GM12878 (cell line): ENCODE measurements around the gene RPS19BP1. TPM values are rescaled to one million over a fixed set of nuclear protein-coding genes. Genes with fewer than 3 reads are reported as not detected.
A peak's percentile ranks its signal among the peaks of the same experiment; 100 is the strongest.

Experiments used
- ATAC-seq: fragments of 200-7000 bp; cut with Tn5 transposase; 3 replicates; pipeline ENCODE4 v1.9.1; 2020; ENCODE audit warnings: mild to moderate bottlenecking, moderate library complexity
- BruUV-seq: library from RNA; stranded (reverse); fragments of 400-500 nt; replicated peaks from 2 replicates; lab custom pipeline; 2021; lab: Mats Ljungman, UMichigan
- CTCF ChIA-PET: fragments of 300-600 bp; sonication (Branson Sonifier 250); formaldehyde crosslinking; extraction: SDS; loops from one replicate; lab custom pipeline; 2021; ENCODE audit warnings: inconsistent platforms; lab: Yijun Ruan, JAX
- POLR2A ChIA-PET: fragments of 350-600 bp; formaldehyde crosslinking; extraction: SDS; loops from one replicate; lab custom pipeline; 2021; ENCODE audit warnings: inconsistent platforms; lab: Charles Lee
- RAD21 ChIA-PET: fragments of 300-600 bp; sonication (Branson Sonifier 250); formaldehyde crosslinking; loops from one replicate; lab custom pipeline; 2023; ENCODE audit warnings: antibody characterized with exemption; ENCODE audit not compliant: unreplicated experiment; lab: Charles Lee
- SMC1A ChIA-PET: fragments of 300-600 bp; sonication (Branson Sonifier 250); formaldehyde crosslinking; loops from one replicate; lab custom pipeline; 2023; ENCODE audit not compliant: unreplicated experiment, uncharacterized antibody; lab: Charles Lee
- DNase-seq: peaks from one replicate; pipeline ENCODE4 v3.0.0-alpha.2; 2011; ENCODE audit warnings: low read depth, low spot score
- FAIRE-seq: peaks from 3 replicates; lab custom pipeline; 2011; peaks lifted over from hg19 to GRCh38; lab: Jason Lieb, UNC
- H2AFZ ChIP-seq: 2 replicates; pipeline ENCODE4 v1.6.0; 2011; ENCODE audit warnings: low read depth, low read length, control low read depth; ENCODE audit not compliant: control insufficient read depth
- H3K27ac ChIP-seq: 2 replicates; pipeline ENCODE4 v1.5.1; 2011; ENCODE audit warnings: control low read depth; ENCODE audit not compliant: control insufficient read depth, insufficient read depth
- H3K27me3 ChIP-seq, 2 experiments: replicated peaks in 1 of 2; 2 replicates each; pipeline versions ENCODE4 v1.6.0 to v1.6.1; 2011; ENCODE audit warnings: low read length in 1 of 2; ENCODE audit not compliant: control insufficient read depth in 2 of 2, insufficient read depth in 2 of 2
- H3K36me3 ChIP-seq, 2 experiments: 2 replicates each; pipeline ENCODE4 v1.5.1; 2011; ENCODE audit warnings: low read length in 1 of 2; ENCODE audit not compliant: control insufficient read depth in 2 of 2, insufficient read depth in 2 of 2
- H3K4me1 ChIP-seq: 2 replicates; pipeline ENCODE4 v1.6.1; 2011; ENCODE audit warnings: mild to moderate bottlenecking, low read length, moderate library complexity, mixed read lengths; ENCODE audit not compliant: control insufficient read depth, insufficient read depth
- H3K4me2 ChIP-seq: 2 replicates; pipeline ENCODE4 v1.6.0; 2011; ENCODE audit warnings: control low read depth; ENCODE audit not compliant: control insufficient read depth, insufficient read depth
- H3K4me3 ChIP-seq: fragments of 200-600 bp; sonication (generic); 2 replicates; pipeline ENCODE4 v1.5.1; 2016
- H3K79me2 ChIP-seq: 2 replicates; pipeline ENCODE4 v1.6.0; 2011; ENCODE audit warnings: low read length; ENCODE audit not compliant: control insufficient read depth, insufficient read depth
- H3K9ac ChIP-seq: 2 replicates; pipeline ENCODE4 v1.8.0; 2011; ENCODE audit warnings: low read length, control low read depth, mixed read lengths; ENCODE audit not compliant: control insufficient read depth, insufficient read depth
- H3K9me3 ChIP-seq: replicated peaks from 3 replicates; pipeline ENCODE4 v1.5.1; 2011; ENCODE audit warnings: mild to moderate bottlenecking, low read length; ENCODE audit not compliant: control insufficient read depth, insufficient read depth
- H4K20me1 ChIP-seq: 2 replicates; pipeline ENCODE4 v1.6.0; 2011; ENCODE audit not compliant: control insufficient read depth, insufficient read depth
- HCFC1 ChIP-seq: fragments of 150-350 bp; IDR thresholded peaks from 2 replicates; pipeline ENCODE4 v1.6.1; 2014; ENCODE audit warnings: low read length
- HDAC2 ChIP-seq: fragments of 200-600 bp; sonication (generic); IDR thresholded peaks from 2 replicates; pipeline ENCODE4 v1.6.1; 2017
- POLR2AphosphoS5 ChIP-seq: IDR thresholded peaks from 2 replicates; pipeline ENCODE4 v1.6.1; 2011; ENCODE audit warnings: mild to moderate bottlenecking, low read length, inconsistent platforms
- SUZ12 ChIP-seq: fragments of 200-600 bp; sonication (generic); IDR thresholded peaks from one replicate; pipeline ENCODE4 v1.6.1; 2018; ENCODE audit warnings: antibody characterized with exemption, mild to moderate bottlenecking; ENCODE audit not compliant: unreplicated experiment
- WGBS: methylation state at CpG from one replicate; pipeline ENCODE4 v1.1.6; 2016; ENCODE audit warnings: low lambda C conversion rate; ENCODE audit not compliant: insufficient replicate concordance, insufficient coverage; ENCODE audit errors: missing lambda C conversion rate; 5-methylcytosine and 5-hydroxymethylcytosine counted together
- in situ Hi-C: fragments of 300-500 bp; cut with MboI; formaldehyde crosslinking; loops from 9 replicates; pipeline ENCODE4 v1.14.3; 2018; ENCODE audit warnings: mixed read lengths
- intact Hi-C: fragments of 100-400 bp; cut with micrococcal nuclease; formaldehyde crosslinking; loops from one replicate; pipeline ENCODE4 v1.14.2; 2022; ENCODE audit not compliant: unreplicated experiment
- polyA plus RNA-seq, 11 experiments: library from polyadenylated mRNA; depleted of rRNA in 4 of 11; unstranded in 6 of 11; stranded (reverse) in 5 of 11; fragments of >200 nt; fragmentation: Nextera tagmentation in 4 of 11; fragmentation: Illumina TruSeq in 1 of 11; extraction: Ambion mirVana in 4 of 11; extraction: Trizol in 1 of 11; gene quantifications; 1 replicate in 1 of 11; 2 replicates in 10 of 11; pipeline versions ENCODE4 v1.2.1 to v1.2.3, GENCODE V29; 2011 to 2016; ENCODE audit warnings: inconsistent platforms in 2 of 11, missing spikeins in 2 of 11, low read depth in 1 of 11
- total RNA-seq, 4 experiments: library from RNA; depleted of rRNA in 3 of 4; stranded (reverse); fragments of >200 nt in 3 of 4; fragmentation: Illumina TruSeq in 1 of 4; extraction: Trizol in 1 of 4; gene quantifications; 2 replicates each; pipeline versions ENCODE4 v1.2.1 to v1.2.3, GENCODE V29; 2013 to 2021

Gene RPS19BP1
- total and polyA plus RNA-seq, 10 of the 15 experiments (the other 5 are each of a cell fraction or from before 2014, with no cell fraction given) = 2.7 to 206 (median 78.6) TPM

DNA sequence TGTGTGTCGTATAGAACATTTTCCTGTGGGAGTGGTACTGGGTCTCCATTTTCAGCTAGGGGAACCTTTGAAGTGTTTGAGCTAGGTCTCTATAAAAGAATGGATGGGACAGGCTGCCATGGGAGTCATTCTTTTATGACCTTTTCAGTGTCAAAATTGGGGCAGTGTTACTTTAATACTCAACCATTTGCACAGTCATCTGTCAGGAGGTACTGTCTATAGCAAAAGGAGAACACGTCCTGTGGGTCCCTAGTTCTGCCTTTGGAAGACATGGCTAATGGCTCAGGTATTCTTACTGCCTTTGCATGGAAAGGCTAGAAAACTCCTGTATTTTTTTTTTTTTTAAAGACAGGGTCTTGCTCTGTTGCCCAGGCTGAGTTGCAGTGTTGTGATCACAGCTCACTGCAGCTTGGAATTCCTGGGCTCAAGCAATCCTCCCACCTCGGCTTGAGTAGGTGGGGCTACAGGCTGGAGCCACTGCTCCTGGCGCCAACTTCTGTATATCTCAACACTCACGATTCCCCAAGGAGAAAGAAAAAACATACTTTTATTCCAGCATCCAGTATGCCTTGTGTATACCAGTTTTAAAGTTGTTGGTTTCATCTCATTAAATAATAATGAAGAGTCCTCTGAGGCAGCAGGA, 14.3 kb downstream of the RPS19BP1 start:
- Histone ChIP-seq H3K27ac (peak overlapping the region; percentile 96; the same call in 1 of the 2 replicates), H3K27me3 (no peaks in the 10 kb centered on the region), H3K9ac (0 out of 2 replicates have a peak overlapping the region, but pooled peaks have one; percentile 99), H3K4me1 (peaks cover 18% of the 10 kb centered on the region), H2AFZ (no peak overlapping the region), H3K4me3 (0 out of 2 replicates have a peak overlapping the region, but pooled peaks have one; percentile 77), H3K79me2 (peaks cover 52% of the 10 kb centered on the region), H3K4me2 (peak overlapping the region; percentile 91), H3K9me3 (no peaks in the 10 kb centered on the region), H3K36me3 (peaks cover 32 to 37% of the 10 kb centered on the region in 2 experiments; a peak in 3 of 4 replicates), H4K20me1 (0 out of 2 replicates have a peak, but pooled peaks cover 13% of the 10 kb centered on the region)
- in situ Hi-C loops (loop anchor here (25.0 kb wide), 1 partner anchor 356 kb away; the partner anchor contains the start of gene CBX7), intact Hi-C loops (loop anchor here (5.0 kb wide), 1 partner anchor 121 kb away; the partner anchor contains the start of gene TAB1)
- TF ChIP-seq HCFC1 = no peak
- no peak for TF ChIP-seq SUZ12
- FAIRE-seq (no peak), DNase-seq (no peak), ATAC-seq (no peak)
- WGBS = 81% methylated on average over 5 of the region's 5 CpGs
- ChIA-PET CTCF (interaction anchor here (0.6 to 8.0 kb wide), 13 partner anchors 11 to 347 kb away, joined by 3 to 75 read pairs (median 4); partner anchors contain the start of genes MIEF1, RPS19BP1 and TAB1), POLR2A (interaction anchor here (1.3 to 1.6 kb wide), 3 partner anchors 10 to 16 kb away, joined by 3 to 4 read pairs (median 4); partner anchors contain the start of gene MIEF1), RAD21 (interaction anchor here (1.0 to 3.2 kb wide), 4 partner anchors 11 to 118 kb away, joined by 3 to 17 read pairs (median 4); partner anchors contain the start of genes MIEF1 and TAB1), SMC1A (interaction anchor here (0.7 to 3.8 kb wide), 7 partner anchors 11 to 519 kb away, joined by 3 to 30 read pairs (median 3); partner anchors contain the start of gene MIEF1)
- no TSS peak for BruUV-seq

DNA sequence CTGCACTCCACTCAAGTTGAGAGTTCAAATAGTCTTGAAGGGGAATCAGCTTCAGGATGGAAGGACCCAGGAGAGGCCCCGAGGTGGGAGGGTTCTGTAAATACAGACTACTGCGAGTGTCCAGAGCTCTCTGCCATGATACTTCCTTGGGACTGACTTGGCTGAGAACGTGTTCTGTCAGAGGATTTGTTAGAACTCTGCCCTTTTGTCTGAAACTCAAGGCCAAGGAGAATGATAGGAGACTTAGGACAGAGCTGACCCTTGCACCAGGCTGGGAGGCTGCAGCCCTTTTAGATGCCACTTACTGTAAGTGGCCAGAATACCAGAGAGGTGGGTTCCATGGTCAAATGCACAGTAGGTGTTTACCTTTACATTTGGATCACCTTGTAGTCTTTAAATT, 15.1 kb downstream of the RPS19BP1 start:
- H3K4me2 ChIP-seq = no peak overlapping the region
- no peak overlapping the region for H3K27ac ChIP-seq
- H2AFZ ChIP-seq = no peak overlapping the region
- intact Hi-C loops (loop anchor here (5.0 kb wide), 1 partner anchor 120 kb away; the partner anchor contains the start of gene TAB1), in situ Hi-C loops (loop anchor here (25.0 kb wide), 1 partner anchor 355 kb away; the partner anchor contains the start of gene CBX7)
- BruUV-seq = no TSS peak
- ChIA-PET RAD21 (interaction anchor here (1.0 to 3.2 kb wide), 6 partner anchors 11 to 118 kb away, joined by 3 to 17 read pairs (median 4); partner anchors contain the start of genes MIEF1 and TAB1), SMC1A (interaction anchor here (0.7 to 3.8 kb wide), 6 partner anchors 12 to 81 kb away, joined by 3 to 30 read pairs (median 5); partner anchors contain the start of gene MIEF1), CTCF (interaction anchor here (0.7 to 8.0 kb wide), 13 partner anchors 10 to 1665 kb away, joined by 3 to 75 read pairs (median 4); partner anchors contain the start of genes MIEF1, RPS19BP1 and TAB1), POLR2A (interaction anchor here (0.8 to 1.6 kb wide), 3 partner anchors 11 to 82 kb away, joined by 3 to 4 read pairs (median 4); partner anchors contain the start of gene MIEF1)
- no peaks in the 10 kb centered on the region for H3K9me3 ChIP-seq
- ATAC-seq (no peak), FAIRE-seq (no peak), DNase-seq (no peak)
- H3K4me1 ChIP-seq = peaks cover 16% of the 10 kb centered on the region
- TF ChIP-seq POLR2AphosphoS5 (peak; percentile 51; the same call in 1 of the 2 replicates), HDAC2 (no peak)
- H4K20me1 ChIP-seq = 0 out of 2 replicates have a peak, but pooled peaks cover 6% of the 10 kb centered on the region
- no peak overlapping the region for H3K9ac ChIP-seq
- 75% methylated on average over 3 of the region's 3 CpGs for whole genome bisulfite sequencing
- H3K36me3 ChIP-seq = peaks cover 24 to 38% of the 10 kb centered on the region in 2 experiments; a peak in 3 of 4 replicates
- H3K27me3 ChIP-seq = no peaks in the 10 kb centered on the region
- peaks cover 44% of the 10 kb centered on the region for H3K79me2 ChIP-seq
- H3K4me3 ChIP-seq = no peak overlapping the region
